ENCODE data around the gene FOXO6. TPM values are rescaled to one million over a fixed set of nuclear protein-coding genes. Genes with fewer than 3 reads are reported as not detected.

The FOXO6 gene
- total RNA-seq, 4 donors from 2014 or later = 3.9 to 20.1 (median 7.6) TPM; not detected in 1

- no peak for DNase-seq
- intact Hi-C loops (cut with DNase I; ENCODE audit: low total_unique reads) = no loop called here
- Histone ChIP-seq H3K4me1 (no peaks in the 10 kb centered on the region), H3K4me3 (no peak overlapping the region), H3K9me3 (no peaks in the 10 kb centered on the region), H3K36me3 (no peaks in the 10 kb centered on the region), H3K27me3 (no peaks in the 10 kb centered on the region), H3K27ac (no peak overlapping the region)
- TF ChIP-seq, protein P1, sequence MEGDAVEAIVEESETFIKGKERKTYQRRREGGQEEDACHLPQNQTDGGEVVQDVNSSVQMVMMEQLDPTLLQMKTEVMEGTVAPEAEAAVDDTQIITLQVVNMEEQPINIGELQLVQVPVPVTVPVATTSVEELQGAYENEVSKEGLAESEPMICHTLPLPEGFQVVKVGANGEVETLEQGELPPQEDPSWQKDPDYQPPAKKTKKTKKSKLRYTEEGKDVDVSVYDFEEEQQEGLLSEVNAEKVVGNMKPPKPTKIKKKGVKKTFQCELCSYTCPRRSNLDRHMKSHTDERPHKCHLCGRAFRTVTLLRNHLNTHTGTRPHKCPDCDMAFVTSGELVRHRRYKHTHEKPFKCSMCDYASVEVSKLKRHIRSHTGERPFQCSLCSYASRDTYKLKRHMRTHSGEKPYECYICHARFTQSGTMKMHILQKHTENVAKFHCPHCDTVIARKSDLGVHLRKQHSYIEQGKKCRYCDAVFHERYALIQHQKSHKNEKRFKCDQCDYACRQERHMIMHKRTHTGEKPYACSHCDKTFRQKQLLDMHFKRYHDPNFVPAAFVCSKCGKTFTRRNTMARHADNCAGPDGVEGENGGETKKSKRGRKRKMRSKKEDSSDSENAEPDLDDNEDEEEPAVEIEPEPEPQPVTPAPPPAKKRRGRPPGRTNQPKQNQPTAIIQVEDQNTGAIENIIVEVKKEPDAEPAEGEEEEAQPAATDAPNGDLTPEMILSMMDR (IDR thresholded peaks at IDR 0.05) = no peak
These were observed 36.6 kb downstream of the FOXO6 start for GRCh38 chr1:41397753-41398330.

GRCh38 chr1:41399145-41399795 is 38.0 kb downstream of the FOXO6 start:
- H3K9me3 ChIP-seq = no peaks in the 10 kb centered on the region
- no peak overlapping the region for H3K4me3 ChIP-seq
- no peak for TF ChIP-seq POLR2A (IDR thresholded peaks at IDR 0.05)
- TF ChIP-seq, protein P1 (IDR thresholded peaks at IDR 0.05) = no peak
- H3K4me1 ChIP-seq = no peaks in the 10 kb centered on the region
- H3K36me3 ChIP-seq = no peaks in the 10 kb centered on the region
- intact Hi-C loops (cut with DNase I; ENCODE audit: low total_unique reads) = no loop called here
- DNase-seq = no peak
- H3K27ac ChIP-seq = no peak overlapping the region
- H3K27me3 ChIP-seq = no peaks in the 10 kb centered on the region

- no peak for DNase-seq
- Histone ChIP-seq H3K36me3 (no peaks in the 10 kb centered on the region), H3K4me3 (no peak overlapping the region), H3K9me3 (no peaks in the 10 kb centered on the region), H3K27ac (no peak overlapping the region), H3K4me1 (no peaks in the 10 kb centered on the region), H3K27me3 (no peaks in the 10 kb centered on the region)
- intact Hi-C loops (cut with DNase I; ENCODE audit: low total_unique reads) = no loop called here
- TF ChIP-seq, protein P1 (IDR thresholded peaks at IDR 0.05) = no peak
- no peak for TF ChIP-seq POLR2A (IDR thresholded peaks at IDR 0.05)
These were observed 39.0 kb downstream of the FOXO6 start for GRCh38 chr1:41400225-41400624.

- no peaks in the 10 kb centered on the region for H3K9me3 ChIP-seq
- no peak for DNase-seq
- TF ChIP-seq POLR2A (IDR thresholded peaks at IDR 0.05) = no peak
- TF ChIP-seq, protein P1 (IDR thresholded peaks at IDR 0.05) = no peak
- no peaks in the 10 kb centered on the region for H3K27me3 ChIP-seq
- intact Hi-C loops (cut with DNase I; ENCODE audit: low total_unique reads) = no loop called here
- no peaks in the 10 kb centered on the region for H3K4me1 ChIP-seq
- no peak overlapping the region for H3K27ac ChIP-seq
- H3K36me3 ChIP-seq = no peaks in the 10 kb centered on the region
- H3K4me3 ChIP-seq = no peak overlapping the region
These were observed 40.7 kb downstream of the FOXO6 start for GRCh38 chr1:41401899-41402298.

DNA sequence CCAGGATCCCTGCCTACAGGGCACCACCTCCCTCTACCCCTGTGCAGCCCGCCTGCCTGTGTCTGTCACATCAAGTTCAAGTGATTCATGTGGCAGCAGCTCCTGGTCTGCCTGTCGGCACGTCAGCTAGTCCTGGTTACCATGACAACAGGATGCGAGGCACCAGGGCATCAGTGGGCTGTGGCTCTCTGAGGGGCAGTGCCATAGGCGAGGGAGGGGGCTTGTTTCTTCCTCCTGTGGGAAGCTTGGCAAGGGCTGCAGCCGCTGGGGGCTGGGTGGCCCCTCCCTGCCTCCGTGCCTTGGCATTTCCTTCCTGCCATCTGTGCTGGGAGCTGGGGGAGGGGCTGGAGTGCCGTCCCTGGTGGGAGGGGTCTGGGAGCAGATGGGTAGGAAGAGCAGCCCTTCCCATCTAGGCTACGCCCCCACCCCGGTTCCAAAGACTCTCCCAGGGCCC is 43.1 kb downstream of the FOXO6 start:
- Histone ChIP-seq H3K4me3 (no peak overlapping the region), H3K9me3 (no peaks in the 10 kb centered on the region), H3K4me1 (no peaks in the 10 kb centered on the region), H3K36me3 (no peaks in the 10 kb centered on the region), H3K27me3 (no peaks in the 10 kb centered on the region), H3K27ac (no peak overlapping the region)
- DNase-seq = no peak
- TF ChIP-seq, protein P1 (IDR thresholded peaks at IDR 0.05) = no peak
- TF ChIP-seq POLR2A (IDR thresholded peaks at IDR 0.05) = no peak
- intact Hi-C loops (cut with DNase I; ENCODE audit: low total_unique reads) = no loop called here
